CD4-positive, alpha-beta T cell treated with Interferon alpha-2 for 1 hour (primary cell): ENCODE measurements around the gene UPK1A.

Source experiments
- DNase-seq, 2 donors: peaks; one replicate each; pipeline ENCODE4 v3.0.0-alpha.2; 2020 to 2022

UPK1A gene

GRCh38 chr19:35693422-35693821, 27.1 kb downstream of the UPK1A start:
- no peak for DNase-seq

- peak; percentile 90 to 94 for DNase-seq
These were observed 27.7 kb downstream of the UPK1A start for GRCh38 chr19:35693835-35694599.

GRCh38 chr19:35695895-35696422, 29.6 kb downstream of the UPK1A start:
- DNase-seq, result no peak

- no peak for DNase-seq
These were observed 30.5 kb downstream of the UPK1A start for GRCh38 chr19:35696835-35697234.

GRCh38 chr19:35702223-35703012, 36.1 kb downstream of the UPK1A start:
- peak; percentile 95 to 97 for DNase-seq

GRCh38 chr19:35703343-35703742, 37.0 kb downstream of the UPK1A start:
- DNase-seq, result no peak

- no peak for DNase-seq
These were observed 37.9 kb downstream of the UPK1A start, which contains the start of gene ZBTB32 for GRCh38 chr19:35704218-35704617. Gene ZBTB32 (plus strand): TSS chr19:35704558. CDS start chr19:35714627, 10,069 bp downstream.

GRCh38 chr19:35708391-35708790, 42.1 kb downstream of the UPK1A start:
- no peak for DNase-seq

GRCh38 chr19:35710784-35711723, 44.7 kb downstream of the UPK1A start:
- peak in 1 of 2 donors; percentile 52 for DNase-seq

- peak; percentile 49 to 59 for DNase-seq
These were observed 46.5 kb downstream of the UPK1A start for GRCh38 chr19:35712567-35713505.

- no peak for DNase-seq
These were observed 47.2 kb downstream of the UPK1A start for GRCh38 chr19:35713506-35713850.

GRCh38 chr19:35713904-35714495, 47.7 kb downstream of the UPK1A start:
- DNase-seq, result no peak

GRCh38 chr19:35714601-35715354, 48.5 kb downstream of the UPK1A start:
- DNase-seq, result no peak

- DNase-seq, result no peak
These were observed 49.1 kb downstream of the UPK1A start for GRCh38 chr19:35715355-35715809.

GRCh38 chr19:35715981-35716800, 49.9 kb downstream of the UPK1A start:
- DNase-seq, result peak in 1 of 2 donors; percentile 25

- peak; percentile 98 to 99 for DNase-seq
These were observed 50.7 kb downstream of the UPK1A start for GRCh38 chr19:35716801-35717664.

- no peak for DNase-seq
These were observed 51.5 kb downstream of the UPK1A start, which contains the start of gene KMT2B for GRCh38 chr19:35717665-35718344. Gene KMT2B (plus strand): TSS chr19:35718003. CDS start chr19:35718019, 16 bp downstream.
